ENCODE measurements around the gene CFAP46.

Gene CFAP46

DNA sequence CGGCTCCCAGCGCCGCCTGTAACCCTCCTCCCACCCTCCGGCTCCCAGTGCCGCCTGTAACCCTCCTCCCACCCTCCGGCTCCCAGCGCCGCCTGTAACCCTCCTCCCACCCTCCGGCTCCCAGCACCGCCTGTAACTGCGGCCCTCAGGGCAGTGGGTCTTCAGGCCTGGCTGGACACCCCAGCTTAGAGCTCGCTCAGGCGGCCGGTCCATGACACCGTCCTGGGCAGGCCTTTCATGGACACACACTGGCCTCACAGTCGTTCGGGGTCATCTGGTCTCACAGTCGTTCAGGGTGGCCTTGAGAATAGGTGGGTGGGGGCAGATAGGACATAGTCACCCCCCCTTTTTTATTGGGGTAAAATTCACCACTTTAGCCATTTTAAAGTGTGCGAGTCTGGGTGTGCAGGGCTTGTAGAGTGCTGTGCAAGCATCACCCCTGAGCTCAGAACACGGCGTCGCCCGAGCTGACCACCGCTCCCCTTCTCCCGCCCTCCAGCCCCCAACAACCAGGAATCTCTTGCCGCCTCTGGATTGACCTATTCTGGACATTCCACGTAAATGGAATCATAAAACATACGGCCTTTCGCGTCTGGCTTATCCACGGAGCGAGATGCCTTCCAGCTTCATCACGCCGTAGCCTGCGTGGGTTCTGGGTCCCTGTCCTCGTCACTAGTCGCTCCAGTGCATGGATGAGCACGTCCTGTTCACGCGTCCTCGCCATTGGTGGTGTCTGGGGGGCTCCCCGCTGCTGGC is 41.1 kb upstream of the CFAP46 start:
- H3K27me3 Mint-ChIP-seq, result no peaks in the 10 kb centered on the region
- no peaks in the 10 kb centered on the region for H3K4me1 Mint-ChIP-seq (ENCODE audit: low read depth)
- H3K9me3 Mint-ChIP-seq, result no peaks in the 10 kb centered on the region
- no peak overlapping the region for H3K27ac Mint-ChIP-seq
- no peak overlapping the region for H3K4me3 Mint-ChIP-seq
- no peaks in the 10 kb centered on the region for H3K36me3 Mint-ChIP-seq (ENCODE audit: low read depth)

DNA sequence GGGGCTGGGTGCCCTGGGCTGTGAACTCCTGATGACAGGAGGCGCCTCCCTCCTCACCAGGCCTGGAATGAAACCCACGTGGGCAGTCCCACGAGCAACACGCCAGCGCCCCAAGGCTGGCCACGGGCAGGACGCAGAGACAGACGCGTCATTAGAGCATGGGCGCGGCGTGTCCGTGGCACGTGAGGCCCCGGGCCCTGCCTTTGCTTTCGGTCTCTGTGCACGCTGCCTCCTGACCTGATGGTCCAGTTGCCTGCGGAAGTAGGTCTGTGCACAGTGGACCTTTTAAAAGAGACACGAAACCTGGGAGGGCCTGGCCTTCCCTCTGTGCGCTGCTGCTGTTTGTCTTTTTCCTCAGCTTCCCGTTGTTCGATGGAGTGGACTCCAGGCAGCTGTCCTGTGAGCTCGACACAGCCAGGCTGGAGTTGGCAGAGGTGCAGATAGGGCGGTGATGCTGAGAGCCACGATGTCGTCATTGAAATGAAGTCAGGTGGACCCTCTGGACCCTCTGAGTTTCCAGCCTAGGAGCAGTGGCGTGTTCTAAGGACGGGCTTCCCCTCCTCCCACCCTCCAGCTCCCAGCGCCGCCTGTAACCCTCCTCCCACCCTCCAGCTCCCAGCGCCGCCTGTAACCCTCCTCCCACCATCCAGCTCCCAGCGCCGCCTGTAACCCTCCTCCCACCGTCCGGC is 40.1 kb upstream of the CFAP46 start:
- H3K27me3 Mint-ChIP-seq, result peaks cover 3% of the 10 kb centered on the region
- no peak overlapping the region for H3K4me3 Mint-ChIP-seq
- no peaks in the 10 kb centered on the region for H3K9me3 Mint-ChIP-seq
- H3K27ac Mint-ChIP-seq, result no peak overlapping the region
- no peaks in the 10 kb centered on the region for H3K36me3 Mint-ChIP-seq (ENCODE audit: low read depth)
- no peaks in the 10 kb centered on the region for H3K4me1 Mint-ChIP-seq (ENCODE audit: low read depth)

DNA sequence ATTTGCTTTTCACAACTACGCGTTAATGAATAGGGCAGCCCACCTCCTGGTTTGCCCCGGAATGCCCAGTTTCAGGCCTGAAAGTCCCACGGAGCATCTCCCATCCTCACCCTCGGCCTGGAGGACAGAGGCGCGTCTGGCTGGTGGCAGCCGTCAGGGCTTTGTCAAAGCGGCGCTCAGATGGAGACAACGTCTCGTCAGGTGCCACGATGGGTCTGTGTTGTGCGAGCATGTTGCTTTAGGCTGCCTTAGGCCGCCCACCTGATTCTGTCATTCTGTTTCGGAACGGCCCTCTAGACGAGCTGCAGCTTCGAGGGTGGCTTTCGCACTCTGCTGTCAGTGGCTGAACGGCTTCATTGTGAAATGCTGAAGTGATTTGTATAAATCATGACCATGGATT is 39.4 kb upstream of the CFAP46 start:
- Mint-ChIP-seq H3K9me3 (no peaks in the 10 kb centered on the region), H3K27ac (no peak overlapping the region), H3K4me1 (ENCODE audit: low read depth) (no peaks in the 10 kb centered on the region), H3K27me3 (peaks cover 4% of the 10 kb centered on the region), H3K4me3 (no peak overlapping the region), H3K36me3 (ENCODE audit: low read depth) (no peaks in the 10 kb centered on the region)

DNA sequence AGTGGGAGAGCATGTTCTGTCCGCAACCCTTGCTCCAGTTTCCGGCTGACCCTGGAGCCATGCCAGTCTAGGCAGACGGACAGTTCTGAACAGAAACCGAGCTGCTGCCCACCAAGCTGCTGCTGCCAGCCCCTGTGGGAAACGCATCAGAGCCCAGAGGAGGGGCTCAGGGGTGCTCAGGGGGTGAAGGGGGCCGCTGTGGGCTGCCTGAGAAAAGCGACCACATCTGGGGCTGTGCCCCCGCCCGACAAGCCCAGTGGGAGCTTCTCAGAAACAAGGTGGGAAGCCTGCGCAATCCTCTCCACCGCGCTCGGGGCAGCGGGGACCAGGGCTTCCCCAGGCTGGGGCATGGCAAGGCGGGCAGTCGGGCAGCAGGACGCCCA is 38.8 kb upstream of the CFAP46 start:
- Mint-ChIP-seq H3K4me3 (no peak overlapping the region), H3K27me3 (peaks cover 4% of the 10 kb centered on the region), H3K9me3 (no peaks in the 10 kb centered on the region), H3K27ac (no peak overlapping the region), H3K36me3 (ENCODE audit: low read depth) (no peaks in the 10 kb centered on the region), H3K4me1 (ENCODE audit: low read depth) (no peaks in the 10 kb centered on the region)

DNA sequence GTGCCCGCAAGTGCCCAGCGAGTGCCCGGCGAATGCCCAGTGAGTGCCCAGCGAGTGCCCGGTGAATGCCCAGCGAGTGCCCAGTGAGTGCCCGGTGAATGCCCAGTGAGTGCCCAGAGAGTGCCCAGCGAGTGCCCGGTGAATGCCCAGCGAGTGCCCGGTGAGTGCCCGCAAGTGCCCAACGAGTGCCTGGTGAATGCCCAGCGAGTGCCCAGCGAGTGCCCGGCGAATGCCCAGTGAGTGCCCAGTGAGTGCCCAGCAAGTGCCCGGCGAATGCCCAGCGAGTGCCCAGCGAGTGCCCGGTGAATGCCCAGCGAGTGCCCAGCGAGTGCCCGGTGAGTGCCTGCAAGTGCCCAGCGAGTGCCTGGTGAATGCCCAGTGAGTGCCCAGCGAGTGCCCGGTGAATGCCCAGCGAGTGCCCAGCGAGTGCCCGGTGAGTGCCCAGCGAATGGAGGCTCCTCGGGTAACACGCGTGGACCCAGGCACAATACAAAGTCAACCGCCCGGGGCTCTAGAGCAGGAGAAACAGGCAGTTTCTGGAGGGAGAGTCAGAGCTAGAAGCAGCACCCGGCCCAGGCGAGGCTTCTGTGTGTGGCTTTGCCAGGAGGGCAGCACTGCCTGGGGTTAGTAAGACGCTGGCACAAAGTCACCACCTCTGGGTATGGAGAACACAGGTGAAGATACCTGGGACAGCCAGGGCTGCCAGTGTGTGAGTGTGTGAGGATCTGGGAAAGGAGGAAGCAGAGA is 38.2 kb upstream of the CFAP46 start:
- H3K4me1 Mint-ChIP-seq (ENCODE audit: low read depth), result no peaks in the 10 kb centered on the region
- no peak overlapping the region for H3K27ac Mint-ChIP-seq
- H3K4me3 Mint-ChIP-seq, result no peak overlapping the region
- no peaks in the 10 kb centered on the region for H3K36me3 Mint-ChIP-seq (ENCODE audit: low read depth)
- H3K9me3 Mint-ChIP-seq, result no peaks in the 10 kb centered on the region
- H3K27me3 Mint-ChIP-seq, result peaks cover 8% of the 10 kb centered on the region

DNA sequence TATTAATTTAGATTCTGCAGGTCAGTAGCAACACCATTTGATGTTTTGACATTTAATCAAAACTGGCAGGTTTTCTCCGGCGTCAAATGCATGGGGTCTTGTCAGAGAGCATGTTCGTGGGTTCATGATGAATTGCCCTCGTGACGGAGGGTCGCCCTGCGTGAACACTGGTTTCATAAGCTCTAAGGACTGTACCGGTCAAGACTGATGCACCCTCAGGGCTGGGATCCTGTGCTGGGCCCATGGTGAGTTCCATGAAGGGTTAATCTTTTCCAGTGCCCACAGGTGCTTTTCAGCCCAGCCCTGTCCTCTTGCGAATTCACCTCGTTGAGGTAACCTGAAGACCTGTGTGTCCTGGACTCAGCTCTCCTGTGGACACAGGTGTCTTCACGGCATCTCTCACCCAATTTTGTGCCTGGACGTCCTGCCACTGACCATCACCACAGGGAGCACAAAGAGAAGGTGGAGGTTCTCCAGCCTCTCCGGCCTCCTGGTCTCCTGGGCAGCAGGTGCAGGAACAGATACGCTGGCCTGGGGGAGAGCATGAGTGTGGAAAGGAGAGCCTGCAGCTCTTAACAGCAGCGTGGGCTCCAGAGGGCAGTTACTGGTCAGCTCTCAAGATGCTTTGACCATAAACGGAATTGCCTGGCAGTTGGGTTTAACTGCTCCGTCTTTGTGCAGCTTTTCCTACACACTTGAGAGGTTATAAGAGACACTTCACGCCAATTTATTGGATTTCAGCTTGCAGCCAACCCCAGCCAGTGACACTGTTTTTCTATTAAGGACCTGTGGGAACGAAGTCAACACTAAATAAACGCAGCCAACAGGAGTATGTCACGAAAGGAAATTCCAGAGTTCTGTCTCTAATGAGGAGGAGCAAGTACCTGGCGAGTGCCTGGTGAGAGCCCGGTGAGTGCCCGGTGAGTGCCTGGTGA is 37.4 kb upstream of the CFAP46 start:
- Mint-ChIP-seq H3K4me1 (ENCODE audit: low read depth) (no peaks in the 10 kb centered on the region), H3K9me3 (no peaks in the 10 kb centered on the region), H3K27ac (no peak overlapping the region), H3K36me3 (ENCODE audit: low read depth) (no peaks in the 10 kb centered on the region), H3K4me3 (no peak overlapping the region), H3K27me3 (peaks cover 12% of the 10 kb centered on the region)

DNA sequence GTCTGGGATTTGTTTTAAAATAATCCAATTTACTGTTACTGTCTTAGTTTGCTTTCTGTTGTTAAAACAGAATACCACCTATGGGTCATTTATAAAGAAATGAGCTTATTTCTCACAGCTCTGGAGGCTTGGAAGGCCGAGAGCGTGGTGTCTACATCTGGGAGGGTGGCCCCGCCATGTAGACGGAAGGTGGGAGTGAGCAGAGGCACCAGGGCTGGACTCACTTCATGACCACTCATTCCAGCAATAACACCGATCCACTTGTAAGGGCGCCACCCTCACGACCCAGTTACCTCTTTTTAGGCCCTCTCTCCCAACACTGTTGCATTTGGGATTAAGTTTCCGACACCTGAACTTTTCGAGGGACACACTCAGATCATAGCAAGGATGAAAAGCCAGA is 36.2 kb upstream of the CFAP46 start:
- H3K9me3 Mint-ChIP-seq, result no peaks in the 10 kb centered on the region
- H3K4me1 Mint-ChIP-seq (ENCODE audit: low read depth), result no peaks in the 10 kb centered on the region
- H3K36me3 Mint-ChIP-seq (ENCODE audit: low read depth), result no peaks in the 10 kb centered on the region
- H3K27me3 Mint-ChIP-seq, result peaks cover 12% of the 10 kb centered on the region
- no peak overlapping the region for H3K4me3 Mint-ChIP-seq
- no peak overlapping the region for H3K27ac Mint-ChIP-seq

DNA sequence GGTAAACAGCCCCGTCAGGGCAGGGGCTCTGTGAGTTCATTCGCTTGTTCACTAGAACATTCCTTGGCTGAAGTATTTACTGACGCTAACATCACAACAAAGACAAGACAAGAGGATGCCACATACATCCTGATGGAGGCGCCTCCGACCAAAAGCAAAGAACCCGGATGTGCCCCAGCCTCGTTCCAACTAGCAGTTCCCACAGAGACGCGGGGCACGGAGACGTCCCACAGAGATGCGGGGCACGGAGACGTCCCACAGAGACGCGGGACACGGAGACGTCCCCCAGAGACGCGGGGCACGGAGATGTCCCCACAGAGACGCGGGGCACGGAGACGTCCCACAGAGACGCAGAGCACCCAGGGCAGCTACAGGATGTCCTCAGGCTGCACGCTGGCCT is 35.4 kb upstream of the CFAP46 start:
- Mint-ChIP-seq H3K27me3 (peaks cover 12% of the 10 kb centered on the region), H3K27ac (no peak overlapping the region), H3K9me3 (no peaks in the 10 kb centered on the region), H3K4me1 (ENCODE audit: low read depth) (no peaks in the 10 kb centered on the region), H3K36me3 (ENCODE audit: low read depth) (no peaks in the 10 kb centered on the region), H3K4me3 (no peak overlapping the region)

DNA sequence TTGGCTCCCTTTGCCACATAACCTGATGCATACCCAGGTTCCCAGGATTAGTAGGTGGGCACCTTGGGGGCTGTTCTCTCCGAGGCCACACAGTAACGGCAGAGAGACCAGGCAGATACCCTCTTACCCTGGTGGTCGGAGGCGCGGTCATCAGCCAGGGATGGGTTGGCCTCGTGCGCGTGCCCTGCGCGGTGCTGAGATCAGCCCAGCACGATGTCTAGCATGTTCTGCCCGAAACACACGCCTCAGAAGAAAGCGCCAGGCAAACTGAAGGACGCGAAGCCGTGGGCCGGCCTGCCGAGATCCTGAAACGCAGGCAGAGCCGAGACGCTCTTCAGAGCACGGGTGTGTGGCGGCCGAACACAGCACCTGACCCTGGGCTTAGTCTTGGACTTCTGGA is 34.7 kb upstream of the CFAP46 start:
- H3K4me1 Mint-ChIP-seq (ENCODE audit: low read depth), result no peaks in the 10 kb centered on the region
- no peaks in the 10 kb centered on the region for H3K9me3 Mint-ChIP-seq
- peaks cover 12% of the 10 kb centered on the region for H3K27me3 Mint-ChIP-seq
- no peaks in the 10 kb centered on the region for H3K36me3 Mint-ChIP-seq (ENCODE audit: low read depth)
- no peak overlapping the region for H3K4me3 Mint-ChIP-seq
- H3K27ac Mint-ChIP-seq, result no peak overlapping the region

DNA sequence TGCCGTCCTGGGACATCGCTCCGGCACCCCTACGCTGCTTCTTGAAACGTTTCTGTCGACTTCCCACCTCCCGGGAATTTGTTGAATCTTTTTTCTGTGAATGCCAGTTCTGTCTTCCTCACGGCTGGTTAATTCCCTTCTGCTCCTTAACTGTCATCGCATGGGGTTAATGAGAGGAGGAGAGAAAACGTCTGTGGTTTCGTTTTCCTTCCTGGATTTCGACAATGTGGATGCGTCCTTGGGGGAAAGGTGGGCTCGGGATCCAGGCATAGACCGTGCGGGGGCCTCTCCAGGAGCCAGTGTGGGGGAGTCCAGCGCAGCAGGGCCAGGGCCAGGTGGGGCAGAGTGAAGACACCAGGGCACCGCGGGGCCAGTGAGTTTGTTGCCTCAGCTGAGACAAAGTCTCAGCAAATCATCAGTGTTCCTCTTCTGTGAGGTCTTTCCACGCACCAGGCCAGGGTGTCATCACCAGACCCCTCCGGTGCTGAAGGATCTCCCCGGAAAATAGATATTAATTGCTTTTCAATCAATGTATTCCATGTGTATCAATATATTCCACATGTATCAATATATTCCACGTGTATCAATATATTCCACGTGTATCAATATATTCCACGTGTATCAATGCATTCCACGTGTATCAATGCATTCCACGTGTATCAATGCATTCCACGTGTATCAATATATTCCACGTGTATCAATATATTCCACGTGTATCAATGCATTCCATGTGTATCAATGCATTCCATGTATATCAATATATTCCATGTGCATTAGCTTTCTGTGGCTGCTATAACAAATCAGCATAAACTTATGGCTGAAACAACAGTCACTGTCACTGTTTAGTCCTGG is 33.7 kb upstream of the CFAP46 start:
- Mint-ChIP-seq H3K9me3 (no peaks in the 10 kb centered on the region), H3K36me3 (ENCODE audit: low read depth) (no peaks in the 10 kb centered on the region), H3K4me1 (ENCODE audit: low read depth) (no peaks in the 10 kb centered on the region), H3K4me3 (no peak overlapping the region), H3K27ac (no peak overlapping the region), H3K27me3 (peaks cover 18% of the 10 kb centered on the region)

DNA sequence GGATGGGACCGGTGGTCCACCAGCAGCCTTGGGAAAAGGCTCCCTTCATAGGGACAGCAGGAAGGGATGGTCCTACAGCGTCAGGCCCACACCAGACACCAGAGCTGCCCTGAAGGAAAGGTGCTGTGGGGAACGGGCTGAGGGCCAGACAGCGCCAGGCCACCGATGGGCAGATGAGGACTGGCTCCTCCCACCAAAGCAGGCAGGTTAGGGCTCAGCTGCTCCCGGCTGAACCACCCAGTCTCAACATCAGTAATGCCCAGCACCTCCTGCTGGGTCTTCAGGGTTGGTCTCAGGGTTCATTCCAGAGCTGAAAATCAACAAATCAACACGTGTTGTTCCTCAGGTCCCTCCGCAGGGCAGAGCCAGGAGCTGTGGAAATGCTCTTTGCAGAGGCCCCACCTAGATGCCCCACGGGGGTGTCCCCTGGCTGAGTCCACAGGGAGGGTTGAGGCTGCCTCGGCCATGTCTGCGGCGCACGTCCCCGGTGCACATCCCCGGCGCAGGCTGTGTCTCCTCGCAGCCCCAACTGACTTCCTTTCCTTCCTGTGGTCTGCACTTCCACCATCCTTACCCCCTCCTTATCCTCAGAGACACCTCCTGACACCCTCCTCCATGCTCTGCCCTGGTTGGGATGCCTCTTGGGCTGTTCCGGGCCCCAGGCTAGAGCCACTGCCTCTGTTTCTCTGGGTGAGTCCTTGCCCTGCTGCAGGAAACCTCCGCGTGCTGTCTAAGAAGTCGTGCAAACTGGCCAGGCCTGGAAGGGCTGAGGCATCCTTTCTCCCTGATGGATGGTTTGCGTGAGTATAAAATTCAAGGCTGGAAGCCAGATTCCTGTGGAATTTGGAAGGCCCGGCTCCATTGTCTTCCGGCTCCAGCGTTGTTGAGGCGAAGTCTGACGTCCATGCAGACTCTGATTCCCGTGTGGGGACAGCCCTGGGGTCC is 32.8 kb upstream of the CFAP46 start:
- no peak overlapping the region for H3K27ac Mint-ChIP-seq
- no peak overlapping the region for H3K4me3 Mint-ChIP-seq
- H3K9me3 Mint-ChIP-seq, result no peaks in the 10 kb centered on the region
- no peaks in the 10 kb centered on the region for H3K4me1 Mint-ChIP-seq (ENCODE audit: low read depth)
- peaks cover 18% of the 10 kb centered on the region for H3K27me3 Mint-ChIP-seq
- H3K36me3 Mint-ChIP-seq (ENCODE audit: low read depth), result no peaks in the 10 kb centered on the region

DNA sequence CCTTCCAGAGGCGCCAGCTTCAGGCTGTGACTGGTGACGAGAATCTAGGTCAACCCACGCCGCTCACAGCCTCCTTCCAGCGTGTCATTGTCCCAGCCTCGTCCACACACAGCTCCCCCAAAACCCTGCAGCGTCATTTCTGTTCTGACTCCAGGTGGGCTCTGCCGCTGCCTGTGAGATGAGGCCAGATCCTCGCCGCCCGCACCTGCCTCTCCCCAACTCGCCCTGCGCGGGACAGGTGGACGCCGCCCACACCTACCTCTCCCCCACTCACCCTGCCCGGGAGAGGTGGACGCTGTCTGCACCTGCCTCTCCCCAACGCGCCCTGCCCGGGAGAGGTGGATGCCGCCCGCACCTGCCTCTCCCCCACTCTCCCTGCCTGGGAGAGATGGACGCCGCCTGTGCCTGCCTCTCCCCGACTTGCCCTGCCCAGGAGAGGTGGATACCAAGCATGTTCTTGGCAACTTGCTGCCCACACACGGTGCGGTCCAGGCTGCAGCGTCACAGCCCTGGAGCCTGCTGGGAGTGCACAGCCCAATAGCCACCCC is 32.0 kb upstream of the CFAP46 start:
- Mint-ChIP-seq H3K27me3 (peaks cover 18% of the 10 kb centered on the region), H3K36me3 (ENCODE audit: low read depth) (no peaks in the 10 kb centered on the region), H3K4me1 (ENCODE audit: low read depth) (no peaks in the 10 kb centered on the region), H3K4me3 (no peak overlapping the region), H3K9me3 (no peaks in the 10 kb centered on the region), H3K27ac (no peak overlapping the region)

DNA sequence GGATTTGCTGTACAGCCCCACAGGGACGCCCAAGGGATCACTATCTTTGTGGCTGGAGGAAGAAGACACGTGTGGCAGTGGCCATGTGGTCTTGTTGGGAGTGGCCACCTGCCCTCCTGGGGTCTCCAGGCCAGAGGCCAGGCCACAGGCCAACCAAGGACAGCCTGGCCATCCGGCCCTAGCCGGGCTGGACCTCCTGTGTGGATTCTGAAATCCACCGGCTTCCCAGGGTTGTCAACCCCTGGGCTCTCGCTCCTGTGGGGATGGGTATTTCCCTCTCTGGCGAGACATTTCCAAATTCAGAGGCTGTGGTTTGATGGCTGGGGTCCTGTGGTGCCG is 31.5 kb upstream of the CFAP46 start:
- Mint-ChIP-seq H3K9me3 (no peaks in the 10 kb centered on the region), H3K4me1 (ENCODE audit: low read depth) (no peaks in the 10 kb centered on the region), H3K4me3 (no peak overlapping the region), H3K36me3 (ENCODE audit: low read depth) (no peaks in the 10 kb centered on the region), H3K27me3 (peaks cover 18% of the 10 kb centered on the region), H3K27ac (no peak overlapping the region)

All from stimulated activated naive CD8-positive, alpha-beta T cell treated with anti-CD3 and anti-CD28 coated beads, Interleukin-15, Interleukin-2, amounts not matched to agents 100 ng/mL and 50 ng/mL, for 24 hours (primary cell).